ENCODE data around the gene CASP3. TPM values are rescaled to one million over a fixed set of nuclear protein-coding genes. Genes with fewer than 3 reads are reported as not detected.
"Not testable (repeated sequence)": the region's sequence is repeated elsewhere in the genome, so short reads cannot be mapped to it uniquely, and the experiment has no call there.

Gene CASP3
- total RNA-seq, 1 donor from 2014 or later, result 56.1 TPM

- DNase-seq (ENCODE audit: low read depth), result no peak
- no peak for TF ChIP-seq CTCF (conservative IDR thresholded peaks at IDR 0.05; ENCODE audit: low read depth, low read length)
- H3K4me3 ChIP-seq (ENCODE audit: low read depth, low read length), result no peak overlapping the region
Measured at GRCh38 chr4:184621518-184621917, 27.7 kb downstream of the CASP3 start.

- DNase-seq (ENCODE audit: low read depth), result no peak
Measured at GRCh38 chr4:184620212-184620867, 28.9 kb downstream of the CASP3 start.

GRCh38 chr4:184617600-184618196 lies 31.5 kb downstream of the CASP3 start:
- H3K4me3 ChIP-seq (ENCODE audit: low read depth, low read length), result no peak overlapping the region
- TF ChIP-seq CTCF (conservative IDR thresholded peaks at IDR 0.05; ENCODE audit: low read depth, low read length), result no peak
- DNase-seq (ENCODE audit: low read depth), result no peak

More at GRCh38 chr4:184620212-184620867, 28.9 kb downstream of the CASP3 start:
- no peak for TF ChIP-seq CTCF (conservative IDR thresholded peaks at IDR 0.05; ENCODE audit: low read depth, low read length)
- no peak overlapping the region for H3K4me3 ChIP-seq (ENCODE audit: low read depth, low read length)

- H3K4me3 ChIP-seq (ENCODE audit: low read depth, low read length), result no peak overlapping the region
- DNase-seq (ENCODE audit: low read depth), result no peak
- no peak for TF ChIP-seq CTCF (conservative IDR thresholded peaks at IDR 0.05; ENCODE audit: low read depth, low read length)
Measured at GRCh38 chr4:184616633-184617551, 32.4 kb downstream of the CASP3 start.

- not testable (repeated sequence) for DNase-seq (ENCODE audit: low read depth); H3K4me3 ChIP-seq (ENCODE audit: low read depth, low read length)
Measured at GRCh38 chr4:184616168-184616567, 33.1 kb downstream of the CASP3 start.

- H3K4me3 ChIP-seq (ENCODE audit: low read depth, low read length), result no peak overlapping the region
- TF ChIP-seq CTCF (conservative IDR thresholded peaks at IDR 0.05; ENCODE audit: low read depth, low read length), result no peak
- DNase-seq (ENCODE audit: low read depth), result no peak
Measured at GRCh38 chr4:184614509-184614908, 34.7 kb downstream of the CASP3 start.

- TF ChIP-seq CTCF (conservative IDR thresholded peaks at IDR 0.05; ENCODE audit: low read depth, low read length), result no peak
- no peak overlapping the region for H3K4me3 ChIP-seq (ENCODE audit: low read depth, low read length)
- DNase-seq (ENCODE audit: low read depth), result no peak
Measured at GRCh38 chr4:184613405-184613804, 35.8 kb downstream of the CASP3 start.
